NCI-H187 treated with DMSO at 0.1 percent for 48 hours (cell line): ENCODE data around the gene ZNHIT1.
"Not testable (repeated sequence)": the region's sequence is repeated elsewhere in the genome, so short reads cannot be mapped to it uniquely, and the experiment has no call there.

ENCODE experiments used
- DNase-seq: peaks from one replicate; lab custom pipeline; 2025; lab: John Stamatoyannopoulos, UW

Gene ZNHIT1

GRCh38 chr7:101241443-101242349, 23.7 kb downstream of the ZNHIT1 start:
- no peak for DNase-seq

DNA sequence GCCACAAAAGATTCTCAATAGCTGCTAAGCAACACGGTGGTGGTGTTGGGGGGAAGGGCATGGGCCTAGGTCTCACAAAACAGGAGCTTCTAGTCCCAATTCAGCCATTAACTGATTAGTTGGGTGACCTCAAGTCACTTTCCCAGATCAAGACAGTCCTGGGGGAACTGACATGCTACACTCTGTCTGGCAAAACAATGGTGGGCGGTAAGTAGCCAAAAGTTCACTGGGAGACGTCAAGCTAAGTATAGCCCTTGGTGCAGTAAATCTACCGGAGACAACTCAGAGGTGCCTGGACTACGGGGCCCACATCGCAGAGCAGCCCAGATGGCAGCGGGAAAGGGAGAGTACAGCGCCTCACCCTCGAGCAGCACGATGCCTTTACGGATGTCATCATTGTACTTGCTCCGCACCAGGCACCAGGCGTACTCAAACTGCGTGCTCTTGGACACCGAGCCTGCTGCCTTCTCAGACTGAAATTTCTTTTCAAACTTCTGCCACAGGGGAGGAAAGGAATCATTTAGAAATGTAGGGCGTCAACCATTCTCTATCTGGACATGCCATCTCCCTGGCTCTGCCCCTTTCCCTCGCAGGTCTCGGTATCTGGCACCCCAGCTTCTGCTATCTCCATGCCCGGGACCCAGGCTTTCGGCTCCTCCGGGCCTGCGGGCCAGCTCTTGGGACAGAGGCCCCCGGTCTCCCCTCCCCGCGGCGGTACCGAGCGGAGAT, 25.8 kb downstream of the ZNHIT1 start:
- DNase-seq: no peak

GRCh38 chr7:101244375-101245146, 26.6 kb downstream of the ZNHIT1 start, which contains the start of gene FIS1:
FIS1 (minus strand) TSS chr7:101245081; CDS start chr7:101245004, 77 bp downstream.
- DNase-seq: peak; percentile 81

DNA sequence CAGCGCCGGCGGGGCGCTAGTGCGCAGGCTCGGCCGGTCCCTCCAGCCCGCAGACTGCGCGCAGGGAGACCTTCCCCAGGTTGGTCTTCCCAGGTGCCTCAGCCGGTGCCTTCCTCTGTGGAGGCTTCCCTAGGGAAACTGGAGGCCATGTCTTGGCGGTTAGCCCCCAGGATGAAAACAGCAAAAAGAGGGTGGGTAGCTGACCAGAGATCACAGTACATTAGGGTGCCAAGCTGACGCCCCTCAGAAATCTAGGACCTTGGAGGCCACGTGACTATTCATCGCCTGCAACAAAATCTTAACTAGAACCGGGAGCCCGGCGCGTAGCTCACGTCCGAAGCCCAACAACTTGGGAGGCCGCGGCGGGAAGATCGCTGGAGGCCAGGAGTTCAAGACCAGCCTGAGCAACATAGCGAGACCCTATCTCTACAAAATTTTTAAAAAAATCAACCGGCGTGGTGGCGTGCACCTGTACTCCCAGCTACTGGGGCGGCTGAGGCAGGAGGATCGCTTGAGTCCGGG, 27.2 kb downstream of the ZNHIT1 start:
- DNase-seq: no peak

GRCh38 chr7:101248276-101248675, 30.3 kb downstream of the ZNHIT1 start:
- no peak for DNase-seq

DNA sequence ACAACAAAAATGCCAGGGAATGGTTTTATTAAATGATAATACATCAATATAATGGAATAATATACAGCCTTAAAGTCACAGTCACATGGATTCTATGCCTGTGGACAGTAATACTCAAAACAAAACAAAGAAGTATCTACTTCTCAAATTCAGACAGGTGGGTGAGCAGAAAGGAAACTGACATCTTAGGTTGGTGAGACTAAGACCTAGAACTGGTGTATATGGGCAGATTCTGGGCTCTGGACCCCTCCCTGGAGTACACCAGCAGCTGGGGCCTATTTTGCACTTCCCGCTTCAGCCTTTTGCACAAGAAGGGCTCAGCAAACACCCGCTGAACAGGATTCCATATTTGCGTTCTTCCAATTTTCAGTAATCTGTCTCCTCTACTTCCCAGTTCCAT, 32.4 kb downstream of the ZNHIT1 start:
- no peak for DNase-seq

GRCh38 chr7:101251871-101252659, 34.1 kb downstream of the ZNHIT1 start:
- peak; percentile 88 for DNase-seq

DNA sequence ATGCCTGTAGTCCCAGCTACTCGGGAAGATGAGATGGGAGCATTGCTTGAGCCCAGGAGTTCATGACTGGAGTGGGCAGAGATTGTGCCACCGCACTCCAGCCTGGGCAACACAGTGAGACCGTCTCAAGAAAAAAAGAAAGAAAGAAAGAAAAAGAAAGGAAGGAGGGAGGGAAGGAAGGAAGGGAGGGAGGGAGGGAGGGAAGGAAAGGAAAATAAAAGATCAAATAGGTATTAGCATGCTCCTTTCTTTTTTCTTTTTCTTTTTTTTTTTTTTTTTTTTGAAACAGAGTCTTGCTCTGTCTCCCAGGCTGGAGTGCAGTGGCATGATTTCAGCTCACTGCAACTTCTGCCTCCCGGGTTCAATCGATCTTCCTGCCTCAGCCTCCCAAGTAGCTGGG, 35.2 kb downstream of the ZNHIT1 start:
- DNase-seq: not testable (repeated sequence)

GRCh38 chr7:101255796-101256195, 37.8 kb downstream of the ZNHIT1 start:
- no peak for DNase-seq

DNA sequence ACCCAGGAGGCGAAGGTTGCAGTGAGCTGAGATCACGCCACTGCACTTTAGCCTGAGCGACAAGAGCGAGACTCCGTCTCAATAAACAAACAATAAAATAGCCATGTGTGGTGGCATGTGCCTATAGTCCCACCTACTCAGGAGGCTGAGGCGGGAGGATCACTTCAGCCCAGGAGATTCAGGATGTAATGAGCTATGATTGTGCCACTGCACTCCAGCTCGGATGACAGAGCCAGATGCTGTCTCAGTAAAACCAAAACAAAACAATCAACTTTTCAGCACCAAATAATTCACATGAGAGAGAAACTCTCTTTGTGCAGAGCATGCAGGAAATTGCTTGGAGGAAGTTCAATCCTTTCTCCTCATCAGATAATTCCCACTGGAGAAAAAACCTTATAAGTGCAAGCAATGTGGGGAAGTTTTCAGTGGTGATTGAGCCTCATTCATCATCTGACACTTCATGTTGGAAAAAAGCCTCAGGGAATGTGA, 40.3 kb downstream of the ZNHIT1 start:
- no peak for DNase-seq

- DNase-seq: not testable (repeated sequence)
Observed at GRCh38 chr7:101264102-101264706, 46.2 kb downstream of the ZNHIT1 start.

DNA sequence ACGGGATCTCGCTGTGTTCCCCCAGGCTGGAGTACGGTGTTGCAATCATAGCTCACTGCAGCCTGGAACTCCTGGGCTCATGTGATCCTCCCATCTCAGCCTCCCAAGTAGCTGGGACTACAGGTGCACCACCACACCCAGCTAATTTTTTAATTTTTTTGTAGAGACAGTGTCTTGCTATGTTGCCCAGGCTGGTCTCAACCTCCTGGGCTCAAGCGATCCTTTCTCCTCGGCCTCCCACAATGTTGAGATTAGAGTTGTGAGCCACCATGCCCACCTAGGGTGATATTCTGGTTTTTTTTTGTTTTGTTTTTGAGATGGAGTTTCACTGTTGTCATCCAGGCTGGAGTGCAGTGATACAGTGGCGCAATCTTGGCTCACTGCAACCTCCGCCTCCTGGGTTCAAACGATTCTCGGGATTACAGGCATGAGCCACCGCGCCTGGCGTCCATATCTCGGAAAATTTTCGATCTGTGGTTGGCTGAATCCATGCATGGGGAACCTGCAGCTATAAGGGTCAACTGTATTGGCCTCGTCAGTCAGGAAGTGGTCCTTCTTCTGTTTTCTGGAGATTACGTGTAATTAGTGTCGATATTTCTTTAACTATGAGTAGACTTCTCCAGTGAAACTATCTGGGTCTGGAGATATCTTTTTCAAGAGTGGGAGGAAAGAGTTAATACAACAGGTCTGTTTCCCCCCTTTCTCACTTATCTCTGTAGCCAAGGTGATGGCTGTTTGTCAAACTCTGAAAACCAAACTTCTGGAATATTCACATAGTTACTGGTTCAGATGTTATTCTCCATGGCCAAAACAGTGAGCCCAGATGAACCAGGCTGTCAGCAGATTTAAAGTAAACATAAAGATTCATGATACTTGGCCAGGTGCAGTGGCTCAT, 47.9 kb downstream of the ZNHIT1 start:
- DNase-seq: no peak

DNA sequence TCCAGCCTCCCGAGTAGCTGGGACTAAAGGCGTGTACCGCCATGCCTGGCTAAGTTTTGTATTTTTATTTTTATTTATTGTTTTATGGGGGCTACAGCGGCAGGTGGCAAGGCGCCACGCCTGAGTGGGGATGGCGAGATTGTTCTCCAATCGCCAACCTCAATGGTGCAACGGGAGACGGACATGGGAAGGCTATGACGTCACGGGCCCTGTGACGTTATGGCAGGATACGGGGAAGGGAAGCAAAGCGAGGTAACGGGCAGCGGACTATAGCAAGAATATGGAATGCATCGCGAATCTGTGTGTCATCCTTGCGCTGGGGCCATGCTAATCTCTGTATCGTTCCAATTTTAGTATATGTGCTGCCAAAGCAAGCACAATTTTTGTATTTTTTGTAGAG, 51.7 kb downstream of the ZNHIT1 start:
- DNase-seq: no peak

GRCh38 chr7:101271021-101271420, 53.1 kb downstream of the ZNHIT1 start:
- DNase-seq: no peak

DNA sequence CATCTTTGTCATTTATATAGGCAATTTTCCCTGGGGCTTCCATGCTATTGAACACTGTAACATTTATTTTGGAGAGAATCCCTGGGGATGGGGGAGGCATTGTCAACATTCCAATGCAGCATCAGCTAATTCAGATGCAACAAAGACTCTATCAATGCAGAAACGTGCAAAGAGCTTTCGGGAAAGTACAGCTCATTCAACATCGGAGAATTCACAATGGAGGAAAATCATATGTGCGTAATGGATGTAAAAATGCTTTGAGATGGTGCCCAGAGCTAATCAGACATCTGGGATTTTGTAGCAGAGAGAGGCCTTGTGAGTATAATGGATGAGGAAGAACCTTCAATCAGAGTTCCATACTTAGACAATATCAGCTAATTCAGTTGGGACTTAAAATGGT, 55.2 kb downstream of the ZNHIT1 start:
- no peak for DNase-seq
